CD1c-positive myeloid dendritic cell (primary cell): ENCODE results near the gene BPHL.
"Not testable (repeated sequence)": the region's sequence is repeated elsewhere in the genome, so short reads cannot be mapped to it uniquely, and the experiment has no call there.

Experiments
- DNase-seq: peaks from one replicate; pipeline ENCODE4 v3.0.0-alpha.2; 2016; ENCODE audit errors: extremely low spot score

Gene BPHL

DNA sequence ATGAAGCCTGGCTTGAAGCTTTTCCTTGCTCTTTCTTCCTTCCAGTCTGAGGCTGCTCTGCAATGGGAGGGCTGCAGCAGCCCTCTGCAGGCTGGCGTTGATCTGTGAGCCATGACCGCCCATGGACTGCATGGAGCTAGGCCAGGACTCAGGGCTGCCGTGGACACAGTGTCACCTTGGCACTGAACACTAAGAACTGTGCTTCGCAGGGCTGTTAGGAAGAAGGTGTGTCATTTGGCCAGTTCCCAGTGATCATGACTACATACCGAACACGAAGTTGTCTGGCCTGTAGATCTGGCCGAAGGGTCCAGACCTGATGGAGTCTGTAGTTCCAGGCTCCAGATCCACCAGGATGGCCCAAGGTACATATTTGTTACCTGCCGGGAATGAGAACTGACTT, 60.2 kb downstream of the BPHL start:
- DNase-seq, result not testable (repeated sequence)

- DNase-seq, result not testable (repeated sequence)
Measured at GRCh38 chr6:3179945-3180344, 61.4 kb downstream of the BPHL start.

- no peak for DNase-seq
Measured at GRCh38 chr6:3181105-3181504, 62.6 kb downstream of the BPHL start.

DNA sequence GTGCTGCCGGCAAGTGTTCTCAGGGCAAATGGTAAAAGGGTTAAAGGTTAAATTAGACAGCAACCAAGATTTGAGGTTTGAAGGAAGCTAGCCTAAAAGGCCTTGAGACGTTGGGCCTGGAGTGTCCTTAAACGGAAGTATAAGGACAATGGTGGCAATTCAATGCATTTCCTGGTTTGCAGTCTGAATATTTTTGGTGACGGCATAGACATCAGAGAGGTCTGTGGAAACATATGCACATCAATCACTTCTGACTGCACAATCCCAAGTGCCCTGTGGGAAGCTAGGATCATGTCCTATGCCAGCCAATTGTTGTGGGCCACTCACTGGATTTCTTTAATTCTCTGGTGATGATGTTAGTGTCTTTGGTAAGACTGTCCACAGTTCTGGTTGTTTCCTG, 64.6 kb downstream of the BPHL start:
- DNase-seq, result no peak

DNA sequence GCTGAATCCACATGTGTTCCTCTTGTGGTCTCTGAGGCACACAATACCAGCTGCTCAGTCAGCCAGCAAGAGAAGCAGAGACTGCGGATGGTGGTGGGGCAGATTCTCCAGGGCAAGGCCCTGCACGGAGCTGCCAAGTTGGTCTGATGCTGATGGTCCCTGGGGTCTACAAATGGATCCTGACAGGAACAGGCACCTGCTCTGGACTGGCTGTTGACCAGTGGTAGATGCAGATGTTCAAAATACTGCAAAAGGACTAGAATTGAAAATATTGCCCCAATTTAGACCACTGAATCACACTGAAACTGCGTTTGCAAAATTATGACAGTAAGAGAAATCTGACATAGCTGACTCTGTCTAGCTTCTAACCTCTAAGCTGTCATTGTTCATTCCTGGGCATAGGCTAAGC, 68.5 kb downstream of the BPHL start:
- no peak for DNase-seq

DNA sequence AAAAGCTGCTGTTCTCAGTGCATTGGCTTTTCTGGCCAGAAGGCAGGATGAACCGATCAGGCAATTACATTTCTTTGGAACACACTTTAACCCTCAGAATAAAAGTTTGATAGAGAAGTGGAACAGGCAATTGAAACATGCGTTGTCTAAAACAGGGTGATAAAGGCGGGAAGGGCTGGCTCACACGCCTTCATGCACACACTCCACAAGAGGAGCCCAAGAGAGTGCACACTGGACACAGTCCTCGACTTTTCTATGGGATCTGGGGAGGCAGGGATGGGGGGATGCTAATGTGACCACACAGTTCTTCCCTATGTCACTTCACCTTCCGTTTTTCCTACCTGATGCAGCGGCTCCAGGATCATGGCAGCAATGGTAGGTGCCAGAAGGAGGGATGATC, 69.8 kb downstream of the BPHL start:
- no peak for DNase-seq

- not testable (repeated sequence) for DNase-seq
Measured at GRCh38 chr6:3189192-3189591, 70.7 kb downstream of the BPHL start.

DNA sequence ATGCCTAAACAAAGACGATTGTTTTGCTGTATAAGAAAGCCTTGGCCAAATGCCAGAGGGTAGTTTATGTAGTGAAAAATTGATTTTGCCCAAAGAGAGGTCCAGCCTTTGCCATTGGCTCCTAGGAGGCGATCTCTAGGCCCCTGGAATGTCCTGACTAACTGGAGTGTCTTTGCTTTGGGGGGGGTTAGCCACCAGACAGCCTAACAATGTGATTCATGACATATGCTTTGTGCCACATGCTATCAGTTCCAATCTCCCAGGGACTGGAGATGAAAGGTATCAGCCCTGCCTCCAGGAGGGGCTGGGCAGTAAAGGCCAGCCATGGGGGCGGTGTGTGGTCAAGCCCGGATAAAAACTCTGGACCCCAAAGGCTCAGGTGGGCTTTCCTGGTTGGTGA, 71.5 kb downstream of the BPHL start:
- DNase-seq, result no peak

GRCh38 chr6:3190779-3191178, 72.3 kb downstream of the BPHL start:
- no peak for DNase-seq

- DNase-seq, result no peak
Measured at GRCh38 chr6:3193102-3193849, 74.8 kb downstream of the BPHL start.

DNA sequence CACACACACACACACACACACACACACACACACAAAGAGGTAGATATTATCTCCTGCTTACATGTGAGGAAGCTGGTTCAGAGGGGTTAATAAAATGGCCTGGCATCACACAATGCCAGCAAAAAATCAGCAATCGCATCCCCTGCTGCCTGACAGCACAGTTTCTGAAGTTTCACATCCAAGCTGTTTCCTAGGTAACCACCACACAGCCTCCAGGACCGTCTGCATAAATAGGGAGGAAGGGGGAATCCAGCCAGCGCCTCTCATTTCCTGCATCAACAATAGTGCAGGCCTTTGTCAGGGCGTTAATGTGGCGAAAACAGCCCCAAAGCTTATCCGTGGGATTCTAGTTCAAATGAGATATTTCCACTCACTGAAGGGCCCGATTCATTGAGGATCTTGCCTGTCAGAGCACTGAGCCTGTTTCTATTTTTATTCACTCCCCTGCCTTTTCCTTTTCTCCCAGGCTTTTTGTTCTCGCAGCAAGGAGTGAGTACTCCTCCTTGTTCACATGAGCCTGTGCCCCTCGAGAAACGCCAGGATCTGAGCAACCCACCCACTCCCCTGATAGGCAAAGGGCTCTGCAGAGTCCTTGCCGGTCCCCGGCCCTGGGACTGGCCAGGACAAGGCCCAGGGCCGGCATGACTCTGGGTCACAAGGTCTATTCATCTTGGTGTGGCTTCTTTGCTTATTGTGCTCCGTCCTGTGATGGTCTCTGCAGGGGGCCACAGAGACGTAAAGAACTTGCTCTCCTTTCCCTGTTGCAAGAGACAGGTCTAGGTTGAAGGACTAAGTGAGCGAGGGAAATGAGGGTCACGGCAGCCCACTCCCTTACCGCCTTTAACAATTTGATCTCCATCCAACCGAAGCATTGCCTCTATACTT, 76.3 kb downstream of the BPHL start:
- DNase-seq, result no peak

DNA sequence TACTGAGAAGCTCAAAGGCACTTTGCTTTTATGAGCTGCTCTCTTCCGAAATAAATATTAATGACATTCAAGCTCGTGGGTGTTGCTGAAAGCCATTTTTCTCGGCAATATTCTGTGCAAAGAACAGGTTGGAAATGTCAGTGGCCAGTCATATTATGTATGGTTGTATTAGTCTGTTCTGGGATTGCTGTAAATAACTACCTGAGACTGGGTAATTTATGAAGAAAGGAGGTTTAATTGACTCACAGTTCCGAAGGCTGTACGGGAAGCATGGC, 76.8 kb downstream of the BPHL start:
- DNase-seq, result no peak

DNA sequence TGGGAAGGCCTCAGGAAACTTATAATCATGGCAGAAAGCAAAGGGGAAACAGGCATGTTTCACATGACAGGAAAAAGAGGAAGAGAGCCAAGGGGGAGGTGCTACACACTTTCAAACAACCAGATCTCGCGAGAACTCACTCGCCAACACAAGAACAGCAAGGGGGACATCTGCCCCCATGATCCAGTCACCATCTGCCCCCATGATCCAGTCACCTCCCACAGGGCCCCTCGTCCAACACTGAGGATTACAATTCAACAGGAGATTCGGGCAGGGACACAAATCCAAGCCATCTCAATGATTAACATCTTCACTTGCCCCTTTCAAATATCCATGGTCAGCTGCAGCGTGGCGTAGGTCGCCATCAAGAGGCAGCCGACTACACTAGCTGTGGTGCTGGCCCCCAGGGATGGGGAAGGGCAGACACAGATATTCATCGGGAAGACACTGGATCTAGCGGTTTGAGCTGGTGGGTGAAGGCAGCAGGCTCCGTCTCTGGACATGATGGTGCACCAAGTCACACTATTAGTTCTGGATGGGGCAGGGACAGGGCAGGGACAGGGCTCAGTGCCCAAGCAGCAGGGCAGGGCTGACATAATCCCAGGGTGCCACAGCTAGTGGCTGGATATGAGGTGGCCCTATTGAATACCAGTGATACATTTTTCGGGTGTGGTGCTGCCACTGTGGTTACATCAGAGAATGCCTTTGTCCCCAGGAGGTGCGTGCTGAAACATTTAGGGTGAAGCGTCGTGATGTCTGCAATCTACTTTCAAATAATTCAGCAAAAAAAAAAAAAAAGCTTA, 77.4 kb downstream of the BPHL start:
- no peak for DNase-seq

GRCh38 chr6:3196770-3197169, 78.3 kb downstream of the BPHL start:
- DNase-seq, result no peak

DNA sequence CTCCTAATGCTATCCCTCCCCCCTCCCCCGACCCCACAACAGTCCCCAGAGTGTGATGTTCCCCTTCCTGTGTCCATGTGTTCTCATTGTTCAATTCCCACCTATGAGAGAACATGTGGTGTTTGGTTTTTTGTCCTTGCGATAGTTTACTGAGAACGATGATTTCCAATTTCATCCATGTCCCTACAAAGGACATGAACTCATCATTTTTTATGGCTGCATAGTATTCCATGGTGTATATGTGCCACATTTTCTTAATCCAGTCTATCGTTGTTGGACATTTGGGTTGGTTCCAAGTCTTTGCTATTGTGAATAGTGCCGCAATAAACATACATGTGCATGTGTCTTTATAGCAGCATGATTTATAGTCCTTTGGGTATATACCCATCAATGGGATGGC, 79.2 kb downstream of the BPHL start:
- DNase-seq, result not testable (repeated sequence)

- DNase-seq, result no peak
Measured at GRCh38 chr6:3199382-3199781, 80.9 kb downstream of the BPHL start.

DNA sequence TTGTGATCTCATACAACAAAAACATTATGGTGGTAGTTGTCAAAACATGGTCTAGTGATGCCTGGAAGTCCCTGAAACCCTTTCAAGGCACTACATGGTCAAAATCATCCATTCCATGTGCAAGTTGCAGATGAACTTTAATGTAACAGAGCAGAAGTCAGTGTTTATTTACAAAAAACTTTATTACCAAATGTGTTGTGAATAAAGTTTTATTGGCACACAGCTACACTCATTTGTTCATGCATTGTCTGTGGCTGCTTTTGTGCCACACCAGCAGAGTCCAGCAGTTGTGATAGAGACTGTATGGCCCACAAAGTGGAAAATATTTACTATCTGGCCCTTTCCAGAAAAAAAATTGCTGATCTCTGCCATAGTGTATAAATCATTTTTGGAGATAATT, 82.2 kb downstream of the BPHL start:
- DNase-seq, result no peak

GRCh38 chr6:3201388-3201787, 82.9 kb downstream of the BPHL start:
- DNase-seq, result no peak
